ENCODE results near the gene STAG1.
"Not testable (repeated sequence)": the region's sequence is repeated elsewhere in the genome, so short reads cannot be mapped to it uniquely, and the experiment has no call there.

DNA sequence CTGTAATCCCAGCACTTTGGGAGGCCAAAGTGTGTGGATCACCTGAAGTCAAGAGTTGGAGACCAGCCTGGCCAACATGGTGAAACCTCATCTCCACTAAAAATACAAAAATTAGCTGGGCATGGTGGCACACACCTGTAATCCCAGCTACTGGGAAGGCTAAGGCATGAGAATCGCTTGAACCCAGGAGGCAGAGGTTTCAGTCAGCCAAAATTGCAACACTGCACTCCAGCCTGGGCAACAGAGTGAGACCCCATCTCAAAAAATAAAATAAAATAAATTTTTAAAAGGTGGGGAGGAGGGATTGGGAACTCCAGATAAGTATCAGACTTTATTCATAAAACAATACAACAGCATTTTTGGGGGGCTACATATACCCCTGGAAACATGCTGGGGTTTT is 42.4 kb downstream of the STAG1 start:
- TF ChIP-seq ZSCAN9 (CRISPR knock-in tag; IDR thresholded peaks at IDR 0.05; ENCODE audit: borderline replicate concordance); EP300 (IDR thresholded peaks at IDR 0.05; ENCODE audit: low read depth in 2 of 2, low read length in 2 of 2); EP300 (CRISPR knock-in tag; IDR thresholded peaks at IDR 0.05; ENCODE audit: borderline replicate concordance); ZNF382 (CRISPR knock-in tag; IDR thresholded peaks at IDR 0.05; ENCODE audit: borderline replicate concordance); HMG20B (CRISPR knock-in tag; conservative IDR thresholded peaks at IDR 0.05); ZNF253 (CRISPR knock-in tag; IDR thresholded peaks at IDR 0.05; ENCODE audit: borderline replicate concordance); BRCA1 (CRISPR knock-in tag; IDR thresholded peaks at IDR 0.05); ZFP36L1 (CRISPR knock-in tag; IDR thresholded peaks at IDR 0.05); FIP1L1 (IDR thresholded peaks at IDR 0.05; ENCODE audit: borderline replicate concordance, insufficient read depth, low read depth, low read length): not testable (repeated sequence)
- TF ChIP-seq, protein P1, sequence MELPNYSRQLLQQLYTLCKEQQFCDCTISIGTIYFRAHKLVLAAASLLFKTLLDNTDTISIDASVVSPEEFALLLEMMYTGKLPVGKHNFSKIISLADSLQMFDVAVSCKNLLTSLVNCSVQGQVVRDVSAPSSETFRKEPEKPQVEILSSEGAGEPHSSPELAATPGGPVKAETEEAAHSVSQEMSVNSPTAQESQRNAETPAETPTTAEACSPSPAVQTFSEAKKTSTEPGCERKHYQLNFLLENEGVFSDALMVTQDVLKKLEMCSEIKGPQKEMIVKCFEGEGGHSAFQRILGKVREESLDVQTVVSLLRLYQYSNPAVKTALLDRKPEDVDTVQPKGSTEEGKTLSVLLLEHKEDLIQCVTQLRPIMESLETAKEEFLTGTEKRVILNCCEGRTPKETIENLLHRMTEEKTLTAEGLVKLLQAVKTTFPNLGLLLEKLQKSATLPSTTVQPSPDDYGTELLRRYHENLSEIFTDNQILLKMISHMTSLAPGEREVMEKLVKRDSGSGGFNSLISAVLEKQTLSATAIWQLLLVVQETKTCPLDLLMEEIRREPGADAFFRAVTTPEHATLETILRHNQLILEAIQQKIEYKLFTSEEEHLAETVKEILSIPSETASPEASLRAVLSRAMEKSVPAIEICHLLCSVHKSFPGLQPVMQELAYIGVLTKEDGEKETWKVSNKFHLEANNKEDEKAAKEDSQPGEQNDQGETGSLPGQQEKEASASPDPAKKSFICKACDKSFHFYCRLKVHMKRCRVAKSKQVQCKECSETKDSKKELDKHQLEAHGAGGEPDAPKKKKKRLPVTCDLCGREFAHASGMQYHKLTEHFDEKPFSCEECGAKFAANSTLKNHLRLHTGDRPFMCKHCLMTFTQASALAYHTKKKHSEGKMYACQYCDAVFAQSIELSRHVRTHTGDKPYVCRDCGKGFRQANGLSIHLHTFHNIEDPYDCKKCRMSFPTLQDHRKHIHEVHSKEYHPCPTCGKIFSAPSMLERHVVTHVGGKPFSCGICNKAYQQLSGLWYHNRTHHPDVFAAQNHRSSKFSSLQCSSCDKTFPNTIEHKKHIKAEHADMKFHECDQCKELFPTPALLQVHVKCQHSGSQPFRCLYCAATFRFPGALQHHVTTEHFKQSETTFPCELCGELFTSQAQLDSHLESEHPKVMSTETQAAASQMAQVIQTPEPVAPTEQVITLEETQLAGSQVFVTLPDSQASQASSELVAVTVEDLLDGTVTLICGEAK (IDR thresholded peaks at IDR 0.05) = not testable (repeated sequence)
- TF ChIP-seq, protein P1 (CRISPR knock-in tag; IDR thresholded peaks at IDR 0.05) = not testable (repeated sequence)

Data from HepG2 (cell line).